Thyroid gland (tissue), 4 donors: ENCODE data around the gene ARL4D.

Experiments used
- POLR2A ChIP-seq, 2 donors: fragments of 450-650 bp; IDR thresholded peaks; one replicate each; pipeline ENCODE4 v1.6.1; 2017; ENCODE audit warnings: antibody characterized with exemption in 2 of 2, mild to moderate bottlenecking in 2 of 2, moderate library complexity in 1 of 2
- TF ChIP-seq, protein P1 (sequence below), 6 experiments: fragments of 200-600 bp in 3 of 6; fragments of 450-650 bp in 3 of 6; sonication (generic) in 3 of 6; IDR thresholded peaks; one replicate each; pipeline ENCODE4 v1.5.1; 2016 to 2019; ENCODE audit warnings: antibody characterized with exemption in 6 of 6, mild to moderate bottlenecking in 2 of 6, inconsistent platforms in 1 of 6, moderate library complexity in 1 of 6

- no peak for TF ChIP-seq POLR2A (IDR thresholded peaks at IDR 0.05)
- TF ChIP-seq, protein P1, sequence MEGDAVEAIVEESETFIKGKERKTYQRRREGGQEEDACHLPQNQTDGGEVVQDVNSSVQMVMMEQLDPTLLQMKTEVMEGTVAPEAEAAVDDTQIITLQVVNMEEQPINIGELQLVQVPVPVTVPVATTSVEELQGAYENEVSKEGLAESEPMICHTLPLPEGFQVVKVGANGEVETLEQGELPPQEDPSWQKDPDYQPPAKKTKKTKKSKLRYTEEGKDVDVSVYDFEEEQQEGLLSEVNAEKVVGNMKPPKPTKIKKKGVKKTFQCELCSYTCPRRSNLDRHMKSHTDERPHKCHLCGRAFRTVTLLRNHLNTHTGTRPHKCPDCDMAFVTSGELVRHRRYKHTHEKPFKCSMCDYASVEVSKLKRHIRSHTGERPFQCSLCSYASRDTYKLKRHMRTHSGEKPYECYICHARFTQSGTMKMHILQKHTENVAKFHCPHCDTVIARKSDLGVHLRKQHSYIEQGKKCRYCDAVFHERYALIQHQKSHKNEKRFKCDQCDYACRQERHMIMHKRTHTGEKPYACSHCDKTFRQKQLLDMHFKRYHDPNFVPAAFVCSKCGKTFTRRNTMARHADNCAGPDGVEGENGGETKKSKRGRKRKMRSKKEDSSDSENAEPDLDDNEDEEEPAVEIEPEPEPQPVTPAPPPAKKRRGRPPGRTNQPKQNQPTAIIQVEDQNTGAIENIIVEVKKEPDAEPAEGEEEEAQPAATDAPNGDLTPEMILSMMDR (IDR thresholded peaks at IDR 0.05) = no peak
These were observed 41.8 kb upstream of the ARL4D start for GRCh38 chr17:43356999-43357398.
